ENCODE data around the gene NUMBL.

- TF ChIP-seq CTCF (IDR thresholded peaks at IDR 0.05) (no peak), EZH2phosphoT487 (IDR thresholded peaks at IDR 0.05) (no peak), EZH2 (IDR thresholded peaks at IDR 0.05) (no peak)
These were observed 27.0 kb upstream of the NUMBL start for GRCh38 chr19:40717325-40717879.
